ENCODE measurements around the gene DEK.
A peak's percentile ranks its signal among the peaks of the same experiment; 100 is the strongest.

Gene DEK

GRCh38 chr6:18265787-18266522, 1.6 kb upstream of the DEK start:
- no peak for DNase-seq

DNA sequence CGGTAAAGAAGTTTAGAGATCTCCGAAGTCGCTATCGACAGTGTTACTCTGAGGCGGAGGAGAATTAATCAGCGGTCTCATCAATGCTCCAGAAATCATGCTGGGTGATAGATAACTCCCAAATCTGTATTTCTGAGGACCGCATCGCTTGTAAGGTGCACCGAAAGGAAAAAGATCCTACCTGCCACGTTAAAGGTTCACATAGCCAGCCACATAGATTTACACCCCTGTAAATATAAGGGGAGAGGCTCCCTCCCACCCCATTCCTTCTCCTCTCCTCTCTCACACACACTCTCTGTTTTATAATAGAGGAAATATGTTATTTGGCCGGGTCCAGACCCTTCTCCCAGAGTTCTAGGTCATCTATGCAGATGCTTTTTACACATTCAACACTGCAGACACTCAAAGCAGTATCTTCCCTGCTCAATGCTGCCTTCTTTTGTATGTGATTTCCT, 620 bp upstream of the DEK start:
- DNase-seq: no peak

GRCh38 chr6:18263418-18264218, 712 bp downstream of the DEK start:
- DNase-seq: peak; percentile 38

- DNase-seq: peak; percentile 55
Observed at GRCh38 chr6:18262702-18263417, 1.5 kb downstream of the DEK start.

- no peak for DNase-seq
Observed at GRCh38 chr6:18261877-18262276, 2.5 kb downstream of the DEK start.

GRCh38 chr6:18260448-18261106, 3.8 kb downstream of the DEK start:
- DNase-seq: peak; percentile 18

GRCh38 chr6:18259675-18260447, 4.5 kb downstream of the DEK start:
- DNase-seq: no peak

GRCh38 chr6:18254793-18255192, 9.5 kb downstream of the DEK start:
- DNase-seq: no peak

DNA sequence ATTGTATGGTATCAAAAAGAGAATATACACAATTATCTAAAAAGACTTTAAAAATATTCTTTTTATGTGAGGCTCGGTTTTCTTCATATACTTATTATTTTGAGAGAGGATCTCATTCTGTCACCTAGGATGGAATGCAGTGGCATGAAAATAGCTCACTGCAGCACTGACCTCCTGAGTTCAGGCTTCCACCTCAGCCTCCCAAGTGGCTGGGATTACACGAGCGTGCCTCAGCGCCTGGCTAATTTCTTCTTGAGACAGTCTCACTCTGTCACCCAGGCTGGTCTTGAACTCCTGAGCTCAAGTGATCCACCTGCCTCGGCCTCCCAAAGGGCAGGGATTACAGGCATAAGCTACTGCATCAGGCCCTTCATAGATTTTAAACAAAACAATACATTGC, 10.7 kb downstream of the DEK start:
- no peak for DNase-seq

DNA sequence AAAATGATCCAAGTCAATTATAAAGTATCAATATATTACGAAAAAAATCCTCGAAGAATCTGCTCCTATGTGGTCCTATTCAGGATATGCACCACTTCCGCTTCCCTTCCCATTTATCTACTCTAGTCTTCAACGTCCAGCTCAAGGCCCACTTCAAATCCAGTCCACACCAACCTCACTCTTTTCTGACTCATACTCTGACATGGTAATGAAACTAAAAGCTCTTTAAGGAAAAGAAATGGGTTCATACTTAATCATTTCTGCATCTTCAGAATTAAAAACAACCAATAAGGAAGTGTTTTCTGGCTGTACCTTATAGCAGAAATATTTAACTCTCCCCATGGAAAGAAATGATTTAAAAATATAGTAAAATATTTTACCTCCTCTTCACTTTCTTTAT, 15.1 kb downstream of the DEK start:
- no peak for DNase-seq

- DNase-seq: no peak
Observed at GRCh38 chr6:18248698-18249097, 15.6 kb downstream of the DEK start.

GRCh38 chr6:18247002-18247401, 17.3 kb downstream of the DEK start:
- no peak for DNase-seq

DNA sequence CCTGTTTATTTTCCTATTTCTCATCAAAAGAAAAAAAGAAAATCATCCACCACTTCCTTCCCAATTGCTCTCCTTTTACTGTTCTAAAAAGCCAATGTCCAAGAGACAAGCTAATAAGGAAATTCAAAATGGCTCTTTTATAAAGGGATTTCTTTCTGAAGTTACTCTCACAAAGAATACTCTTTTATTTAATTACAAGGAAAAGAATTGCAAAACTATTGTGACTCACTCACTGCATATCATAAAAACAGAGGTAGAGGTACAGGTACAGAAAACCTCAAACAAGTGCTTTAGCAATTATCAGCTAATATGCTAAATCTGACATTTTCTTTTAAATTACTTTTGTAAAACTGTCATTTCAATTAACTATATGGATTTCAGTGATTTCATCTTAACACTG, 18.1 kb downstream of the DEK start:
- no peak for DNase-seq

GRCh38 chr6:18245642-18246041, 18.7 kb downstream of the DEK start:
- peak; percentile 31 for DNase-seq

GRCh38 chr6:18245079-18245478, 19.3 kb downstream of the DEK start:
- DNase-seq: no peak

DNA sequence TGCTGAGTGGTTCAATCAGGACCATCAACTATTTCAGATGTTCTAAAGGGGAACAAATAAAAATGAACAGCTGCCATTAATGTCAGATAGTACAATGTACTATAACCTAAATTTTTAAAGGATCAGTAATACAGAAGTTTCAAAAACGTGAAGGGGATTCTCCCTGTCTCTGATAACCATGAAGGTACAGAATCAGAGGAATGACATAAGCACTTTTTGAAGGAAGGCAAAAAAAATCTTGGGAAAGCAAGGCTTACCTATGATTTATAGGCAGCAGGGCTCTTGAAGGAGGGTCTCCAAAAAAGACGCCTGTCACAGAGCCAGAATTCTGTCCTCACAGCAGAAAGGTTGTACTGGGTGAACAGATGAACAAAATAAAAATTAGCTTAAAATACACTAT, 20.1 kb downstream of the DEK start:
- no peak for DNase-seq

DNA sequence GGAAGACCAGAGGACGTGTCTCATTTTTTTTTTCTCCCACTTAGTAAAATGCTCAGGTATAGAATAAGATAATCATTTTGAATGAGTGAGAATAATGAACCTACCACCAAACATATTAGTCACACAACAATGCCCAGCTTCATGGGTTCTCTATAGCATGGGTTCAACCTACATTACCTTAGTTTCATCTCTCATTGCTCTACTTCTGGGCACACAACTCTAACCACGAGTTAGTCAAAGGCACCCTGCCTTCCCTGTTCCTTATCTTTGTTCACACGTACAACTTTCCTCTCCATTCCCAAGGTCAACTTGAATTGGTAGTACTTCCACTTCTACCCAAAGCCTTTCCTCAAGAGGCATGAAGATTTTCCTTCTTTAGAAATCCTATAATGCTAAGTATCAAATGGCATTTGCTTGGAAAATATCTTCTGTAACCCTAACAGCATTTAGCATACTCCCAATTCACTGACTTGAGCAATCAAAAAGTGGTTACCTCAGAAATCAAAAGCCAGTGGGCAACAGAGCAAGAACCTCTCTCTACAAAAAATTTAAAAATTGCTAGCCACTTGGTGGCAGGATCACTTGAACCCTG, 20.9 kb downstream of the DEK start:
- no peak for DNase-seq

DNA sequence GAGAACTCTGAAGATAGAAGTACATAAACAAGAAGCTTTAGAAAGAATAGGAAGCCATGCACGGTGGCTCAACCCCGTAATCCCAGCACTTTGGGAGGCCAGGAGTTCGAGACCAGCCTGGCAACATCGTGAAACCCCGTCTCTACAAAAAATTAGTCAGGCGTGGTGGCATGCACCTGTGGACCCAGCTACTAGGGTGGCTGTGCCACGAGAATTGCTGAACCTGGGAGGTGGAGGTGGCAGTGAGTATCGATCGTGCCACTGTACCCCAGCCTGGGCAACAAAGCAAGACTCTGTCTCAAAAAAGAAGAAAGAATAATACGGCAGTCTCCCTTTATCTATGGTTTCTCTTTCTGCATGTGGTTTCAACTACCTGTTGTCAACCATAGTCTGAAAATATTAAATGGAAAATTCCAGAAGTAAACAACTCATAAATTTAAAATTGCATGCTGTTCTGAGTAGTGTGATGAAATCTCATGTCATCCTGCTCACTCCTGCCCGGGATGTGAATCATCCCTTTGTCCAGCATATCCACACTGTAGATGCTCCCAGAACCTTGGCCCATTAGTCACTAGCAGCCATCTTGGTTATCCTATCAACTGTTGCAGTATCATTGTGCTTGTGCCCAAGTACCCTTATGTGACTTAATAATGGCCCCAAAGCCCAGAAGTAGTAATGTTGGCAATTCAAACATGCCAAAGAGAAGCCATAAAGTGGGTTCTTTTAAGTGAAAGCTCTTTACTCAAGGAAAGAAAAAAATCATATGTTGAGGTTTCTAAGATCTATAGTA, 22.1 kb downstream of the DEK start:
- DNase-seq: no peak

GRCh38 chr6:18241208-18242038, 22.9 kb downstream of the DEK start:
- no peak for DNase-seq

GRCh38 chr6:18240230-18240629, 24.1 kb downstream of the DEK start:
- no peak for DNase-seq
